Suprapubic skin (tissue), 3 donors: ENCODE measurements around the gene CEP120.

Experiments
- CTCF ChIP-seq, 2 donors: fragments of 200-600 bp in 1 of 2; fragments of 450-650 bp in 1 of 2; sonication (generic) in 1 of 2; IDR thresholded peaks; one replicate each; pipeline ENCODE4 v1.5.1; 2016 to 2019; ENCODE audit warnings: antibody characterized with exemption in 2 of 2, mild to moderate bottlenecking in 1 of 2, moderate library complexity in 1 of 2
- POLR2A ChIP-seq, 2 donors: fragments of 450-650 bp; IDR thresholded peaks; one replicate each; pipeline ENCODE4 v1.6.1; 2017; ENCODE audit warnings: antibody characterized with exemption in 2 of 2, mild to moderate bottlenecking in 2 of 2, moderate library complexity in 2 of 2

- TF ChIP-seq CTCF (IDR thresholded peaks at IDR 0.05) (no peak), POLR2A (IDR thresholded peaks at IDR 0.05) (no peak)
Measured at GRCh38 chr5:123303802-123304201, 119.4 kb downstream of the CEP120 start.
